HG02938 (cell line): Measurements from ENCODE around the gene ARHGEF40.
A peak's percentile ranks its signal among the peaks of the same experiment; 100 is the strongest.

Experiments used
- ATAC-seq: cut with Tn5 transposase; IDR thresholded peaks from one replicate; pipeline ENCODE4 v1.9.1; 2021; ENCODE audit warnings: mild to moderate bottlenecking, moderate library complexity; ENCODE audit not compliant: unreplicated experiment

Gene ARHGEF40

GRCh38 chr14:21058903-21059302 is 11.2 kb upstream of the ARHGEF40 start:
- ATAC-seq = no peak

- no peak for ATAC-seq
Measured at GRCh38 chr14:21059842-21060613, 10.1 kb upstream of the ARHGEF40 start.

- ATAC-seq = no peak
Measured at GRCh38 chr14:21060614-21061346, 9.3 kb upstream of the ARHGEF40 start.

GRCh38 chr14:21061347-21061668 is 8.8 kb upstream of the ARHGEF40 start:
- ATAC-seq = no peak

- no peak for ATAC-seq
Measured at GRCh38 chr14:21063479-21063878, 6.6 kb upstream of the ARHGEF40 start.

- no peak for ATAC-seq
Measured at GRCh38 chr14:21066882-21067502, 3.1 kb upstream of the ARHGEF40 start.

- no peak for ATAC-seq
Measured at GRCh38 chr14:21068521-21069387, 1.4 kb upstream of the ARHGEF40 start.

- ATAC-seq = no peak
Measured at GRCh38 chr14:21069388-21070082, 569 bp upstream of the ARHGEF40 start.

- ATAC-seq = peak; percentile 12
Measured at GRCh38 chr14:21070610-21071224, 613 bp downstream of the ARHGEF40 start.

GRCh38 chr14:21071225-21072030 is 1.3 kb downstream of the ARHGEF40 start:
- ATAC-seq = peak; percentile 63

- no peak for ATAC-seq
Measured at GRCh38 chr14:21072031-21072473, 1.9 kb downstream of the ARHGEF40 start.

GRCh38 chr14:21072781-21073339 is 2.8 kb downstream of the ARHGEF40 start:
- ATAC-seq = no peak

- no peak for ATAC-seq
Measured at GRCh38 chr14:21073921-21074320, 3.8 kb downstream of the ARHGEF40 start.

GRCh38 chr14:21074398-21075272 is 4.5 kb downstream of the ARHGEF40 start:
- ATAC-seq = no peak

- ATAC-seq = no peak
Measured at GRCh38 chr14:21075719-21076437, 5.8 kb downstream of the ARHGEF40 start.

- ATAC-seq = no peak
Measured at GRCh38 chr14:21077672-21078071, 7.6 kb downstream of the ARHGEF40 start.

GRCh38 chr14:21078287-21078686 is 8.2 kb downstream of the ARHGEF40 start:
- no peak for ATAC-seq
